GM12878 (cell line): Measurements from ENCODE around the gene LY6G5C. TPM values are rescaled to one million over a fixed set of nuclear protein-coding genes. Genes with fewer than 3 reads are reported as not detected.
A peak's percentile ranks its signal among the peaks of the same experiment; 100 is the strongest.

Source experiments
- ATAC-seq: fragments of 200-7000 bp; cut with Tn5 transposase; 3 replicates; pipeline ENCODE4 v1.9.1; 2020; ENCODE audit warnings: mild to moderate bottlenecking, moderate library complexity
- BruUV-seq: library from RNA; stranded (reverse); fragments of 400-500 nt; replicated peaks from 2 replicates; lab custom pipeline; 2021; lab: Mats Ljungman, UMichigan
- CTCF ChIA-PET: fragments of 300-600 bp; sonication (Branson Sonifier 250); formaldehyde crosslinking; extraction: SDS; loops from one replicate; lab custom pipeline; 2021; ENCODE audit warnings: inconsistent platforms; lab: Yijun Ruan, JAX
- POLR2A ChIA-PET: fragments of 350-600 bp; formaldehyde crosslinking; extraction: SDS; loops from one replicate; lab custom pipeline; 2021; ENCODE audit warnings: inconsistent platforms; lab: Charles Lee
- RAD21 ChIA-PET: fragments of 300-600 bp; sonication (Branson Sonifier 250); formaldehyde crosslinking; loops from one replicate; lab custom pipeline; 2023; ENCODE audit warnings: antibody characterized with exemption; ENCODE audit not compliant: unreplicated experiment; lab: Charles Lee
- SMC1A ChIA-PET: fragments of 300-600 bp; sonication (Branson Sonifier 250); formaldehyde crosslinking; loops from one replicate; lab custom pipeline; 2023; ENCODE audit not compliant: unreplicated experiment, uncharacterized antibody; lab: Charles Lee
- DNase-seq: peaks from one replicate; pipeline ENCODE4 v3.0.0-alpha.2; 2011; ENCODE audit warnings: low read depth, low spot score
- FAIRE-seq: peaks from 3 replicates; lab custom pipeline; 2011; peaks lifted over from hg19 to GRCh38; lab: Jason Lieb, UNC
- H2AFZ ChIP-seq: 2 replicates; pipeline ENCODE4 v1.6.0; 2011; ENCODE audit warnings: low read depth, low read length, control low read depth; ENCODE audit not compliant: control insufficient read depth
- H3K27ac ChIP-seq: 2 replicates; pipeline ENCODE4 v1.5.1; 2011; ENCODE audit warnings: control low read depth; ENCODE audit not compliant: control insufficient read depth, insufficient read depth
- H3K27me3 ChIP-seq, 2 experiments: replicated peaks in 1 of 2; 2 replicates each; pipeline versions ENCODE4 v1.6.0 to v1.6.1; 2011; ENCODE audit warnings: low read length in 1 of 2; ENCODE audit not compliant: control insufficient read depth in 2 of 2, insufficient read depth in 2 of 2
- H3K36me3 ChIP-seq, 2 experiments: 2 replicates each; pipeline ENCODE4 v1.5.1; 2011; ENCODE audit warnings: low read length in 1 of 2; ENCODE audit not compliant: control insufficient read depth in 2 of 2, insufficient read depth in 2 of 2
- H3K4me1 ChIP-seq: 2 replicates; pipeline ENCODE4 v1.6.1; 2011; ENCODE audit warnings: mild to moderate bottlenecking, low read length, moderate library complexity, mixed read lengths; ENCODE audit not compliant: control insufficient read depth, insufficient read depth
- H3K4me2 ChIP-seq: 2 replicates; pipeline ENCODE4 v1.6.0; 2011; ENCODE audit warnings: control low read depth; ENCODE audit not compliant: control insufficient read depth, insufficient read depth
- H3K4me3 ChIP-seq: fragments of 200-600 bp; sonication (generic); 2 replicates; pipeline ENCODE4 v1.5.1; 2016
- H3K79me2 ChIP-seq: 2 replicates; pipeline ENCODE4 v1.6.0; 2011; ENCODE audit warnings: low read length; ENCODE audit not compliant: control insufficient read depth, insufficient read depth
- H3K9ac ChIP-seq: 2 replicates; pipeline ENCODE4 v1.8.0; 2011; ENCODE audit warnings: low read length, control low read depth, mixed read lengths; ENCODE audit not compliant: control insufficient read depth, insufficient read depth
- H3K9me3 ChIP-seq: replicated peaks from 3 replicates; pipeline ENCODE4 v1.5.1; 2011; ENCODE audit warnings: mild to moderate bottlenecking, low read length; ENCODE audit not compliant: control insufficient read depth, insufficient read depth
- H4K20me1 ChIP-seq: 2 replicates; pipeline ENCODE4 v1.6.0; 2011; ENCODE audit not compliant: control insufficient read depth, insufficient read depth
- RCOR1 ChIP-seq: conservative IDR thresholded peaks from 2 replicates; pipeline ENCODE4 v1.6.1; 2012; ENCODE audit warnings: low read depth, low read length, improper control_type of control experiment
- TCF7 ChIP-seq: IDR thresholded peaks from 2 replicates; pipeline ENCODE4 v1.6.1; 2014; ENCODE audit warnings: antibody characterized with exemption, borderline replicate concordance
- ZNF207 ChIP-seq: fragments of 450-650 bp; IDR thresholded peaks from 2 replicates; pipeline ENCODE4 v1.6.1; 2014; ENCODE audit warnings: antibody characterized with exemption, mild to moderate bottlenecking, borderline replicate concordance
- WGBS: methylation state at CpG from one replicate; pipeline ENCODE4 v1.1.6; 2016; ENCODE audit warnings: low lambda C conversion rate; ENCODE audit not compliant: insufficient replicate concordance, insufficient coverage; ENCODE audit errors: missing lambda C conversion rate; 5-methylcytosine and 5-hydroxymethylcytosine counted together
- in situ Hi-C: fragments of 300-500 bp; cut with MboI; formaldehyde crosslinking; loops from 9 replicates; pipeline ENCODE4 v1.14.3; 2018; ENCODE audit warnings: mixed read lengths
- intact Hi-C: fragments of 100-400 bp; cut with micrococcal nuclease; formaldehyde crosslinking; loops from one replicate; pipeline ENCODE4 v1.14.2; 2022; ENCODE audit not compliant: unreplicated experiment
- polyA plus RNA-seq, 11 experiments: library from polyadenylated mRNA; depleted of rRNA in 4 of 11; unstranded in 6 of 11; stranded (reverse) in 5 of 11; fragments of >200 nt; fragmentation: Nextera tagmentation in 4 of 11; fragmentation: Illumina TruSeq in 1 of 11; extraction: Ambion mirVana in 4 of 11; extraction: Trizol in 1 of 11; gene quantifications; 1 replicate in 1 of 11; 2 replicates in 10 of 11; pipeline versions ENCODE4 v1.2.1 to v1.2.3, GENCODE V29; 2011 to 2016; ENCODE audit warnings: inconsistent platforms in 2 of 11, missing spikeins in 2 of 11, low read depth in 1 of 11
- total RNA-seq, 4 experiments: library from RNA; depleted of rRNA in 3 of 4; stranded (reverse); fragments of >200 nt in 3 of 4; fragmentation: Illumina TruSeq in 1 of 4; extraction: Trizol in 1 of 4; gene quantifications; 2 replicates each; pipeline versions ENCODE4 v1.2.1 to v1.2.3, GENCODE V29; 2013 to 2021
- TF ChIP-seq, protein P1 (sequence below), 3 experiments: IDR thresholded peaks in 2 of 3; conservative IDR thresholded peaks in 1 of 3; 2 replicates each; pipeline ENCODE4 v1.5.1; 2011; ENCODE audit warnings: low read depth in 3 of 3, low read length in 3 of 3, mild to moderate bottlenecking in 3 of 3, control low read depth in 2 of 3, moderate library complexity in 2 of 3, inconsistent platforms in 1 of 3, mixed read lengths in 1 of 3; ENCODE audit not compliant: control insufficient read depth in 2 of 3, insufficient read depth in 1 of 3; ENCODE audit errors: extremely low read depth in 1 of 3
- TF ChIP-seq, protein P2 (sequence below): IDR thresholded peaks from 2 replicates; pipeline ENCODE4 v1.6.1; 2011; ENCODE audit warnings: mild to moderate bottlenecking, low read depth, low read length, moderate library complexity; ENCODE audit not compliant: insufficient replicate concordance

The LY6G5C gene
- total and polyA plus RNA-seq, 10 of the 15 experiments (the other 5 are each of a cell fraction or from before 2014, with no cell fraction given): 0.76 to 6.1 (median 1.7) TPM

DNA sequence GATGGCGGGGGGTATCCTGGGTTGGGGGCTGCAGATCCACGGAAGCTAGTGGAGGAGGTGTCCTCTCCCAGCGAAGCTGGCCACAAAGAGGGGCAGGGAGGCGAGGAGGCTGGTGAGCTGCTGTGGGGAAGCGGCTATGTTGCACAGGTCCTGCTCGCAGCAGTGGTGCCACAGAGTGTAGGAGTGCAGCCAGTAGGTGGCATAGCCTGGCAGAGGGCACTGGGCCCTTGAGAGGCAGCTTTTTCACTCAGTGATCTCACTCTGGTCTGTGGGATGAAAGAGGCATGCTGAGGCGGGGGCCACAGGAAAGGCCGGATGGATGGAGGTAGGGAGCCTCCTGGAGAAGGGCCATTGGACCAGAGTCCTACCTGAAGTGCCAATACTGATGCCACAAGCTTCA, 31.4 kb upstream of the LY6G5C start:
- DNase-seq: no peak
- ChIA-PET POLR2A (interaction anchor here (1.0 to 1.1 kb wide), 2 partner anchors 9 kb away, joined by 3 read pairs; partner anchors contain the start of genes ABHD16A and LY6G6C), SMC1A (no interaction called here), CTCF (interaction anchor here (0.7 to 2.9 kb wide), 4 partner anchors 9 to 57 kb away, joined by 3 to 14 read pairs (median 5); partner anchors contain the start of gene ABHD16A), RAD21 (interaction anchor here (1.2 kb wide), 1 partner anchor 32 kb away, joined by 4 read pairs; the partner anchor contains the start of gene LY6G5C)
- no peak overlapping the region for H3K27ac ChIP-seq
- H3K36me3 ChIP-seq: no peaks in the 10 kb centered on the region
- no TSS peak for BruUV-seq
- no peaks in the 10 kb centered on the region for H3K4me1 ChIP-seq
- no peak overlapping the region for H2AFZ ChIP-seq
- in situ Hi-C loops: no loop called here
- no peak overlapping the region for H3K4me2 ChIP-seq
- peaks cover 0 to 2% of the 10 kb centered on the region in 2 experiments; a peak in 3 of 4 replicates for H3K27me3 ChIP-seq
- WGBS: 20% methylated on average over 8 of the region's 8 CpGs
- no peak for TF ChIP-seq ZNF207
- TF ChIP-seq, protein P1, sequence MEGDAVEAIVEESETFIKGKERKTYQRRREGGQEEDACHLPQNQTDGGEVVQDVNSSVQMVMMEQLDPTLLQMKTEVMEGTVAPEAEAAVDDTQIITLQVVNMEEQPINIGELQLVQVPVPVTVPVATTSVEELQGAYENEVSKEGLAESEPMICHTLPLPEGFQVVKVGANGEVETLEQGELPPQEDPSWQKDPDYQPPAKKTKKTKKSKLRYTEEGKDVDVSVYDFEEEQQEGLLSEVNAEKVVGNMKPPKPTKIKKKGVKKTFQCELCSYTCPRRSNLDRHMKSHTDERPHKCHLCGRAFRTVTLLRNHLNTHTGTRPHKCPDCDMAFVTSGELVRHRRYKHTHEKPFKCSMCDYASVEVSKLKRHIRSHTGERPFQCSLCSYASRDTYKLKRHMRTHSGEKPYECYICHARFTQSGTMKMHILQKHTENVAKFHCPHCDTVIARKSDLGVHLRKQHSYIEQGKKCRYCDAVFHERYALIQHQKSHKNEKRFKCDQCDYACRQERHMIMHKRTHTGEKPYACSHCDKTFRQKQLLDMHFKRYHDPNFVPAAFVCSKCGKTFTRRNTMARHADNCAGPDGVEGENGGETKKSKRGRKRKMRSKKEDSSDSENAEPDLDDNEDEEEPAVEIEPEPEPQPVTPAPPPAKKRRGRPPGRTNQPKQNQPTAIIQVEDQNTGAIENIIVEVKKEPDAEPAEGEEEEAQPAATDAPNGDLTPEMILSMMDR (IDR thresholded peaks at IDR 0.05 in 2 of 3, conservative IDR thresholded peaks at IDR 0.05 in 1 of 3; ENCODE audit: control insufficient read depth in 2 of 3, extremely low read depth in 1 of 3, insufficient read depth in 1 of 3, low read depth in 3 of 3, low read length in 3 of 3): peak; percentile 7 to 10 (median 9); a peak in 2 of 6 replicates
- ATAC-seq: peak; percentile 81
- no peak overlapping the region for H3K4me3 ChIP-seq
- FAIRE-seq: no peak
- H3K9me3 ChIP-seq: no peaks in the 10 kb centered on the region
- no peaks in the 10 kb centered on the region for H3K79me2 ChIP-seq
- intact Hi-C loops: no loop called here
- no peaks in the 10 kb centered on the region for H4K20me1 ChIP-seq
- H3K9ac ChIP-seq: no peak overlapping the region

DNA sequence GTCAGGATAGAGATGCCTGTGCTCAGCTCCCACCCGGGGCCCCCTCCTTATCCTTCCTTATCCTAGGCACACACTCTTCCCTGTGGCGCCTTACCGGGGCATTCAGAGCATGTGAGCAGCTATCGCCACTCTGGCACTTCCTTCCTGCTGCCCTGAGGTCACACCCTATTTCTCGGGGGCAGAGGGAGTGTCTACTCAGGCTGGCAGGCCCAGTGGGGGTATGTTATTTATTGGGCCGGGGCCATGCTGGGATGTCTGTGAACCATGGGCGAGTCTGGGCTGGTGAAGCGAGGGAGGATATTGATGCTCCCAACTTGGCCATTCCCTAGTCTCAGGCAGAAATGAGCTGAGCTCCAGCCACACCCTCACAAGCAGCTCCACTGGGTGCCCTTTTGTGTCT, 30.4 kb upstream of the LY6G5C start:
- no peak for FAIRE-seq

More for the DNA sequence above, 30.4 kb upstream of the LY6G5C start:
- POLR2A ChIA-PET: no interaction called here
- Histone ChIP-seq H3K9ac (no peak overlapping the region), H3K27me3 (peaks cover 0 to 2% of the 10 kb centered on the region in 2 experiments; a peak in 3 of 4 replicates), H3K4me1 (no peaks in the 10 kb centered on the region), H3K4me2 (no peak overlapping the region), H3K4me3 (no peak overlapping the region), H4K20me1 (no peaks in the 10 kb centered on the region), H3K9me3 (no peaks in the 10 kb centered on the region), H3K27ac (no peak overlapping the region), H3K36me3 (no peaks in the 10 kb centered on the region), H3K79me2 (no peaks in the 10 kb centered on the region), H2AFZ (no peak overlapping the region)
- DNase-seq: no peak
- BruUV-seq: no TSS peak
- 27% methylated on average over 8 of the region's 8 CpGs for WGBS
- CTCF ChIA-PET: interaction anchor here (0.5 to 2.9 kb wide), 3 partner anchors 27 to 58 kb away, joined by 3 to 14 read pairs (median 3); no protein-coding TSS in a partner anchor
- TF ChIP-seq RCOR1 (no peak), TCF7 (no peak)
- TF ChIP-seq, protein P2, sequence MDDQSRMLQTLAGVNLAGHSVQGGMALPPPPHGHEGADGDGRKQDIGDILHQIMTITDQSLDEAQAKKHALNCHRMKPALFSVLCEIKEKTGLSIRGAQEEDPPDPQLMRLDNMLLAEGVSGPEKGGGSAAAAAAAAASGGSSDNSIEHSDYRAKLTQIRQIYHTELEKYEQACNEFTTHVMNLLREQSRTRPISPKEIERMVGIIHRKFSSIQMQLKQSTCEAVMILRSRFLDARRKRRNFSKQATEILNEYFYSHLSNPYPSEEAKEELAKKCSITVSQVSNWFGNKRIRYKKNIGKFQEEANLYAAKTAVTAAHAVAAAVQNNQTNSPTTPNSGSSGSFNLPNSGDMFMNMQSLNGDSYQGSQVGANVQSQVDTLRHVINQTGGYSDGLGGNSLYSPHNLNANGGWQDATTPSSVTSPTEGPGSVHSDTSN: no peak
- RAD21 ChIA-PET: interaction anchor here (0.7 kb wide), 1 partner anchor 119 kb away, joined by 3 read pairs; no protein-coding TSS in a partner anchor
- in situ Hi-C loops (no loop called here), intact Hi-C loops (no loop called here)
- SMC1A ChIA-PET: no interaction called here
- ATAC-seq: peak; percentile 37; the same call in 2 of the 3 replicates
